Endothelial cell of umbilical vein (primary cell): Measurements from ENCODE around the gene CRYBA4.

ENCODE experiments used
- CTCF ChIP-seq, 2 donors: IDR thresholded peaks; 1 replicate in 1 of 2; 2 replicates in 1 of 2; pipeline ENCODE4 v1.5.1; 2011; ENCODE audit warnings: low read length in 2 of 2, mild to moderate bottlenecking in 2 of 2, moderate library complexity in 2 of 2, control low read depth in 1 of 2, inconsistent platforms in 1 of 2, low read depth in 1 of 2; ENCODE audit not compliant: insufficient read depth in 1 of 2; ENCODE audit errors: extremely low read depth in 1 of 2
- EZH2 ChIP-seq: IDR thresholded peaks from 2 replicates; pipeline ENCODE4 v1.6.1; 2012; ENCODE audit warnings: borderline replicate concordance, low read depth, mild to moderate bottlenecking, moderate library complexity, low read length, inconsistent platforms; ENCODE audit not compliant: severe bottlenecking
- MAX ChIP-seq: IDR thresholded peaks from 2 replicates; pipeline ENCODE4 v1.6.1; 2011; ENCODE audit not compliant: insufficient read depth, insufficient read length

- TF ChIP-seq EZH2 (no peak), MAX (no peak), CTCF (IDR thresholded peaks at IDR 0.05; ENCODE audit: extremely low read depth in 1 of 2, insufficient read depth in 1 of 2, low read depth in 1 of 2, low read length in 2 of 2) (no peak)
Measured at GRCh38 chr22:26618455-26618854, 3.3 kb upstream of the CRYBA4 start.
